Measurements from ENCODE around the gene PARD3. TPM values are rescaled to one million over a fixed set of nuclear protein-coding genes. Genes with fewer than 3 reads are reported as not detected.
"Not testable (repeated sequence)": the region's sequence is repeated elsewhere in the genome, so short reads cannot be mapped to it uniquely, and the experiment has no call there.

The PARD3 gene
- total and polyA plus RNA-seq, 2 donors from 2014 or later = 21.1 to 47.5 TPM

GRCh38 chr10:34647875-34648865 is 166.9 kb downstream of the PARD3 start:
- intact Hi-C loops (cut with DNase I) = no loop called here
- H3K9ac ChIP-seq (ENCODE audit: low read length in 3 of 3) = no peak overlapping the region
- TF ChIP-seq CTCF (IDR thresholded peaks at IDR 0.05; ENCODE audit: borderline replicate concordance, extremely low read depth, insufficient read depth) = no peak
- no peak overlapping the region for H3K27ac ChIP-seq (ENCODE audit: low read depth in 2 of 2, low read length in 2 of 2)
- FAIRE-seq = no peak
- H3K4me3 ChIP-seq (ENCODE audit: low read length in 3 of 3) = no peak overlapping the region
- H3K9me3 ChIP-seq (ENCODE audit: control insufficient read depth in 2 of 3, insufficient read depth in 1 of 3, low read length in 3 of 3) = no peaks in the 10 kb centered on the region
- H3K4me1 ChIP-seq (ENCODE audit: control insufficient read depth in 2 of 3, insufficient read depth in 2 of 3, low read depth in 1 of 3, low read length in 3 of 3) = peaks cover 0 to 6% (median 0%) of the 10 kb centered on the region in 3 donors
- H3K27me3 ChIP-seq (ENCODE audit: control insufficient read depth, insufficient read depth, low read length) = no peaks in the 10 kb centered on the region
- no peaks in the 10 kb centered on the region for H3K36me3 ChIP-seq (ENCODE audit: control insufficient read depth in 2 of 3, insufficient read depth in 3 of 3, low read length in 3 of 3)
- peak in 1 of 5 donors; percentile 47 for DNase-seq

DNA sequence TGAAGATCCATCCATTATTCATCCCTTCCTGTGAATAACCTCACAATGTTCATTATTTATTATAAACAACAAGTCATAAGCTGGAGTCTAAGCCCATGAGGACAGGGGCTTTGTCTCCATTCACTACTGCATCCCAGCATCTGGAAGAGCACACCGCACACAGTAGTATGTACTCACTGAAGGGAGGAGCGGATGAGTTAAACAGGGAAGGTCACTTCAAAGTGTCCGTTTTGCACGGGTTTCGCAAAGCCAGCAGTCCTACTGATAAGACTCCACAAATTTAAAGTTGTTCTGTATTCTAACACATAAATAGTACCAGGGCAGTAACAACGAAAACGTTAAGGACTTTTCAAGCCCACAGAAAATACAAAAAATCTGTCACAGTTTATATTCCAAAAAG is 167.9 kb downstream of the PARD3 start:
- DNase-seq = no peak
- intact Hi-C loops (cut with DNase I) = no loop called here
- Histone ChIP-seq H3K27ac (ENCODE audit: low read depth in 2 of 2, low read length in 2 of 2) (no peak overlapping the region), H3K9me3 (ENCODE audit: control insufficient read depth in 2 of 3, insufficient read depth in 1 of 3, low read length in 3 of 3) (no peaks in the 10 kb centered on the region), H3K4me1 (ENCODE audit: control insufficient read depth in 2 of 3, insufficient read depth in 2 of 3, low read depth in 1 of 3, low read length in 3 of 3) (peaks cover 0 to 6% (median 0%) of the 10 kb centered on the region in 3 donors), H3K4me3 (ENCODE audit: low read length in 3 of 3) (no peak overlapping the region), H3K27me3 (ENCODE audit: control insufficient read depth, insufficient read depth, low read length) (no peaks in the 10 kb centered on the region), H3K36me3 (ENCODE audit: control insufficient read depth in 2 of 3, insufficient read depth in 3 of 3, low read length in 3 of 3) (no peaks in the 10 kb centered on the region), H3K9ac (ENCODE audit: low read length in 3 of 3) (no peak overlapping the region)
- no peak for TF ChIP-seq CTCF (IDR thresholded peaks at IDR 0.05; ENCODE audit: borderline replicate concordance, extremely low read depth, insufficient read depth)
- FAIRE-seq = no peak

- Histone ChIP-seq H3K9me3 (ENCODE audit: control insufficient read depth in 2 of 3, insufficient read depth in 1 of 3, low read length in 3 of 3) (no peaks in the 10 kb centered on the region), H3K27ac (ENCODE audit: low read depth in 2 of 2, low read length in 2 of 2) (no peak overlapping the region), H3K36me3 (ENCODE audit: control insufficient read depth in 2 of 3, insufficient read depth in 3 of 3, low read length in 3 of 3) (no peaks in the 10 kb centered on the region), H3K9ac (ENCODE audit: low read length in 3 of 3) (no peak overlapping the region), H3K27me3 (ENCODE audit: control insufficient read depth, insufficient read depth, low read length) (no peaks in the 10 kb centered on the region), H3K4me1 (ENCODE audit: control insufficient read depth in 2 of 3, insufficient read depth in 2 of 3, low read depth in 1 of 3, low read length in 3 of 3) (peaks cover 0 to 13% (median 8%) of the 10 kb centered on the region in 3 donors), H3K4me3 (ENCODE audit: low read length in 3 of 3) (no peak overlapping the region)
- FAIRE-seq = no peak
- TF ChIP-seq CTCF (IDR thresholded peaks at IDR 0.05; ENCODE audit: borderline replicate concordance, extremely low read depth, insufficient read depth) = no peak
- DNase-seq = no peak
- intact Hi-C loops (cut with DNase I) = no loop called here
Measured at GRCh38 chr10:34646331-34646730, 168.8 kb downstream of the PARD3 start.

DNA sequence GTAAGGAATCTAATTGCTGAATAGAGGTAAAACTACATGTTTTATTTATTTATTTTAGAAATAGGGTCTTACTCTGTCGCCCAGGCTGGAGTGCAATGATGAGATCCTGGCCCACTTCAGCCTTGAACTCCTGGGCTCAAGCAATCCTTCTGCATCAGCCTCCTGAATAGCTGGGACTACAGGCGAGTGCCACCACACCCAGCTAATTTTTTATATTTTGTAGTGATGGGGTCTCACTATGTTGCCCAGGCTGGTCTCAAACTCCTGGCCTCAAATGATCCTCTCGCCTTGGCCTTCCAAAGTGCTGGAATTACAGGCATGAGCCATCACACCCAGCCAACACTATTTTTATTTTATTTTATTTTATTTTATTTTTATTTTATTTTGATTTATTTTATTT is 170.3 kb downstream of the PARD3 start:
- intact Hi-C loops (cut with DNase I) = not testable (repeated sequence)

More for the DNA sequence above, 170.3 kb downstream of the PARD3 start:
- H3K4me1 ChIP-seq (ENCODE audit: control insufficient read depth in 2 of 3, insufficient read depth in 2 of 3, low read depth in 1 of 3, low read length in 3 of 3) = peaks cover 0 to 13% (median 11%) of the 10 kb centered on the region in 3 donors
- H3K27me3 ChIP-seq (ENCODE audit: control insufficient read depth, insufficient read depth, low read length); DNase-seq; H3K9ac ChIP-seq (ENCODE audit: low read length in 3 of 3); H3K27ac ChIP-seq (ENCODE audit: low read depth in 2 of 2, low read length in 2 of 2); H3K36me3 ChIP-seq (ENCODE audit: control insufficient read depth in 2 of 3, insufficient read depth in 3 of 3, low read length in 3 of 3); H3K4me3 ChIP-seq (ENCODE audit: low read length in 3 of 3); H3K9me3 ChIP-seq (ENCODE audit: control insufficient read depth in 2 of 3, insufficient read depth in 1 of 3, low read length in 3 of 3); FAIRE-seq: not testable (repeated sequence)

All from kidney (tissue), 14 donors.